ENCODE data around the gene SEMA3F. TPM values are rescaled to one million over a fixed set of nuclear protein-coding genes. Genes with fewer than 3 reads are reported as not detected.

The SEMA3F gene
- total and polyA plus RNA-seq, 5 donors from 2014 or later: 0.52 TPM; not detected in 4

DNA sequence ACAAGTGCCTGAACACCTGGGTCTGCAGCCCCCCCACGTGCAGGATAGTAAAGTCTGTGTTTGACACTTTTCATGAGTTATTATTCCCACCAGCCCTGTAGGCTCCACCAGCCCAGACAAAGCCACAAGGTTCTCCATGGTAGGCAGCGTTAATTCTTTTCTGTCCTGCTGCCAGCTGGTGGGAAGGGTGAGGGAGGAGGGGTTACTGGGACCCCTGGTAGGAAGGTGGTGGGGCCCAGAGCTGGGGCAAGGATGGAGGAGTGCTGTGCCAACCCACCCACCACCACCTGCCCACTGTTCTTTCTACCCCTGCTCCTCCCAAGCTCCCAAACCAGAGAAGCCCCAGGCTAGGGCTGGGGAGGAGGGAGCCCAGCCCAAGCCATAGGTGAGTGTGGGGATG, 20.8 kb upstream of the SEMA3F start:
- DNase-seq (no peak), ATAC-seq (ENCODE audit: low read depth in 2 of 2) (no peak)
- no peak overlapping the region for H3K27ac ChIP-seq (ENCODE audit: insufficient read depth, low read length, poor library complexity, severe bottlenecking)
- H3K4me1 ChIP-seq (ENCODE audit: control insufficient read depth, insufficient read depth, low read length, poor library complexity, severe bottlenecking): no peaks in the 10 kb centered on the region
- Mint-ChIP-seq H3K4me3 (no peak overlapping the region), H3K27me3 (peaks cover 8% of the 10 kb centered on the region), H3K27ac (no peak overlapping the region), H3K9me3 (no peaks in the 10 kb centered on the region), H3K4me1 (peaks cover 0 to 8% (median 3%) of the 10 kb centered on the region in 4 donors), H3K36me3 (no peaks in the 10 kb centered on the region)
- H3K27me3 ChIP-seq (ENCODE audit: control insufficient read depth, insufficient read depth, low read length): no peaks in the 10 kb centered on the region
- no peaks in the 10 kb centered on the region for H3K9me3 ChIP-seq (ENCODE audit: control insufficient read depth in 2 of 2, low read length in 2 of 2)
- no peaks in the 10 kb centered on the region for H3K36me3 ChIP-seq (ENCODE audit: control insufficient read depth, insufficient read depth, low read length)
- H3K4me3 ChIP-seq (ENCODE audit: low read depth, low read length): no peak overlapping the region

DNA sequence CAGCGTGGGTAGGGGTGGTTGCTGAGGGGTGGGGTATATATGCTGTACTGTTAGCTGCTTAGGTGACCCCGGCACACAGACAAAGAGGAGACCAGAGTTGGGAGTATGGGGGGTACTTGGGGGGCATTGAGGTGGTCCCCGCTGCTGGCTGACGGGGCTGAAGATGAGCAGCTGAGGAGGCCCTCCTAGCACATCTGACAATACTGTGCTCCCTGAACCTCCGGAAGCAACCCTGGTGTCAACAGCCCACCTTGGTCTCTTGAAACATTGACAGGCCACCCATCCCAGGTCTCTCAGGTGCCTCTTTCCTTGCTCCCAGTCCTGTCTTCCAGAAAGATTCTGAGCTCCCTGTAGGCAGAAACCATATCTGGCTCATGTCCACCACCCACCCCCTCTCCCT, 19.2 kb upstream of the SEMA3F start:
- ATAC-seq (ENCODE audit: low read depth in 2 of 2): no peak
- Histone ChIP-seq H3K4me1 (ENCODE audit: control insufficient read depth, insufficient read depth, low read length, poor library complexity, severe bottlenecking) (no peaks in the 10 kb centered on the region), H3K36me3 (ENCODE audit: control insufficient read depth, insufficient read depth, low read length) (no peaks in the 10 kb centered on the region), H3K9me3 (ENCODE audit: control insufficient read depth in 2 of 2, low read length in 2 of 2) (no peaks in the 10 kb centered on the region), H3K4me3 (ENCODE audit: low read depth, low read length) (no peak overlapping the region), H3K27ac (ENCODE audit: insufficient read depth, low read length, poor library complexity, severe bottlenecking) (no peak overlapping the region), H3K27me3 (ENCODE audit: control insufficient read depth, insufficient read depth, low read length) (no peaks in the 10 kb centered on the region)
- H3K36me3 Mint-ChIP-seq: no peaks in the 10 kb centered on the region
- no peak for DNase-seq
- no peak overlapping the region for H3K4me3 Mint-ChIP-seq
- H3K9me3 Mint-ChIP-seq: no peaks in the 10 kb centered on the region
- no peak overlapping the region for H3K27ac Mint-ChIP-seq
- H3K27me3 Mint-ChIP-seq: peaks cover 8% of the 10 kb centered on the region
- H3K4me1 Mint-ChIP-seq: peaks cover 0 to 8% (median 3%) of the 10 kb centered on the region in 4 donors

DNA sequence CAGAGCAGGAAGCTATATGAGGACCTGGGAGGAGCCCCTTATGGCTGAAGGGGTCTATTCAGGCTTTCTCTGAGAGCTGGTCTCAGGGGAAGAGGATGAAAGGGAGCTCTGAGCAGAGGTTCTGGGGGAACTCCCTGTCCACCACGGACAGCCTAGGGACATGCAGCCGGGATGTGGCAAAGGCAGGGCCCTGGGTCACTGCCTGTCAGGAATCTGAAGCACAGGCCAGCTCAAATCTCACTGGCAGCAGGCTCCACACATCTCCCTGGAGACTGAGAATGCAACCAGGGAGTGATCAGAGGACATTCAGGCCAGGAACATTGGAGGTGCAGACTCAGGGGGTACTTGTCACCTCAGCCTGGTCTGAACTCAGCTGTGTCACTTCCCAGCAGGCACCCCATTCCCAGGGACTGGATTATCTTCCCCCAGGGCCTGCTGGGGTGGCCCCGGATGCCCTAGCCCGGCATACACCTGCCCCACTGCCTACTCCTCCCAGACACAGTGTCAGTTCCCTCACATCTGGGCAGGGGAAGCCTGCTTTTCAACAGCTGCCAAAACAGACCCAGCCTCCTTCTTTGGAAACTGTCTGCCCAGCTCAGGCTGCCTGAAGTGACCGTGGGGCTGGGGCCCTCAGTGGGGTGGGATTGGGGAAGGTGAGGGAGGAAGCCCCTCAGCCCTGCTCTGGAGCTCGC, 18.3 kb upstream of the SEMA3F start:
- no peak overlapping the region for H3K27ac ChIP-seq (ENCODE audit: insufficient read depth, low read length, poor library complexity, severe bottlenecking)
- H3K27me3 Mint-ChIP-seq: peaks cover 8% of the 10 kb centered on the region
- peak overlapping the region in 1 of 3 donors; percentile 42 for H3K27ac Mint-ChIP-seq
- no peaks in the 10 kb centered on the region for H3K36me3 ChIP-seq (ENCODE audit: control insufficient read depth, insufficient read depth, low read length)
- peaks cover 0 to 8% (median 3%) of the 10 kb centered on the region in 4 donors for H3K4me1 Mint-ChIP-seq
- H3K36me3 Mint-ChIP-seq: no peaks in the 10 kb centered on the region
- H3K9me3 ChIP-seq (ENCODE audit: control insufficient read depth in 2 of 2, low read length in 2 of 2): no peaks in the 10 kb centered on the region
- no peaks in the 10 kb centered on the region for H3K27me3 ChIP-seq (ENCODE audit: control insufficient read depth, insufficient read depth, low read length)
- H3K4me3 Mint-ChIP-seq: no peak overlapping the region
- no peaks in the 10 kb centered on the region for H3K4me1 ChIP-seq (ENCODE audit: control insufficient read depth, insufficient read depth, low read length, poor library complexity, severe bottlenecking)
- ATAC-seq (ENCODE audit: low read depth in 2 of 2): no peak
- no peaks in the 10 kb centered on the region for H3K9me3 Mint-ChIP-seq
- DNase-seq: no peak
- H3K4me3 ChIP-seq (ENCODE audit: low read depth, low read length): no peak overlapping the region

DNA sequence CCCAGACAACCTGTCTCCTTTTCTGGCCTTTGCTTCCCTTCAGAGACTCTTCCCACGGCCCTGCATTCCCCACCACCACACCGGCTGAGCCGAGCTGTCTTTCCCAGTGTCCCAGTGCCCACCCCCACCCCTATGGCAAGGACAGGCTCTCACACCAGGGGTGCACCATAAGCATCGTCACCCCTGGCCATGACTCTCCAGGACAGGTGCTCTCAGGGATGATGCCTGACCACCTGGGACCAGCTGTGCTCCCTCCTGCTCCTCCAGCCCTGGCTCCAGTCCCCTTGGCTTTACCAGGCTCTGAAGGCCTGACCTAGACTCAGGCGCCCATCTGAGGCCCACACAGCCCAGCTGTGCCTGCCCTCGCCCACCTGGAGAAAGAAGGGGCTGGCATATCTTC, 17.6 kb upstream of the SEMA3F start:
- Histone ChIP-seq H3K4me1 (ENCODE audit: control insufficient read depth, insufficient read depth, low read length, poor library complexity, severe bottlenecking) (no peaks in the 10 kb centered on the region), H3K36me3 (ENCODE audit: control insufficient read depth, insufficient read depth, low read length) (no peaks in the 10 kb centered on the region), H3K4me3 (ENCODE audit: low read depth, low read length) (no peak overlapping the region), H3K9me3 (ENCODE audit: control insufficient read depth in 2 of 2, low read length in 2 of 2) (no peaks in the 10 kb centered on the region), H3K27ac (ENCODE audit: insufficient read depth, low read length, poor library complexity, severe bottlenecking) (no peak overlapping the region), H3K27me3 (ENCODE audit: control insufficient read depth, insufficient read depth, low read length) (no peaks in the 10 kb centered on the region)
- ATAC-seq (ENCODE audit: low read depth in 2 of 2) (no peak), DNase-seq (no peak)
- H3K36me3 Mint-ChIP-seq: no peaks in the 10 kb centered on the region
- H3K9me3 Mint-ChIP-seq: no peaks in the 10 kb centered on the region
- no peak overlapping the region for H3K27ac Mint-ChIP-seq
- H3K27me3 Mint-ChIP-seq: peaks cover 8% of the 10 kb centered on the region
- peaks cover 0 to 8% (median 3%) of the 10 kb centered on the region in 4 donors for H3K4me1 Mint-ChIP-seq
- H3K4me3 Mint-ChIP-seq: no peak overlapping the region

DNA sequence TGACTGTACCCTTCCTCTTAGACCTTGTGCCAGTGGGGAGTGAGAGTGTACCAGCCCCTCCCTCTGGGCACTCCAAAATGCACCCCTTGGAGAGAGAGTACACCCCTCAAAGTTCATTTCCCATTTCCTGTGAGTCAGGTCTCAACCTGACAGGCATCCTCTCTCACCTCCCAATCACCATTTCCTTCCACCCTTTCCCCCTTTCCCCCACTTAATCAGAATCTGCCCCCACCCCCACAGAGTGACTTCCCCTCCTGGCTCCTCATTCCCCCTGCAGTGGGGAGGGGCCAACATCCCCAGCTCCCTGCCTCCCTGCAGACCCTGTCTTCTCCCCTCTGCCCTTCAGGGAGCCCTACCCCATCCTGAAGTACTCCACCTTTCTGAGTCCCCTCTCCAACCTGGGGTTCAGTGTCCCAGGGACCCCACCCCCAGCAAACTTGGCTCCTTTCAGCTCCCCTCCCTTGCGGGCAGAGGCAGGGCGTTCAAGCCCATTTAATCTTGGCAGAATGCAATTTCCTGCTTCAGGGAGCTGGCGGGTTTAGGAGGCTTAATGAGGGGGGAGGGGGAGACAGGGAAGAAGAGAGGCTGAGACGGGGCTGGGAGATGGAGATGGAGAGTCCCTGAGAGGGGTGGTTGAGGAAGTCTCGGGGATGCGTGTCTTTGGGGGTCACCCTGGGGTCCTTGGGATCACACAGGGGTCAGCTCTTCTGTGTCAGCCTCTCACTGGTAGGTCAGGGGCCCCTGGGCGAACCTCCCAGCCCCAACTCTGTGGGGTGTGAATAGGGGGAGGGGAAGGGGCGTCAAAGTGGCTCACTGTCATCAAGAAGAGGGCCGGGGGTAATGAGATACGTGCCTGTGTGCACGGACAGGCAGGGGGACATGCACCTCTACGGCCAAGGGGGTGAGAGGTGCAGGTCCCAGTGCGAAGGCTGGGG, 16.6 kb upstream of the SEMA3F start:
- no peaks in the 10 kb centered on the region for H3K4me1 ChIP-seq (ENCODE audit: control insufficient read depth, insufficient read depth, low read length, poor library complexity, severe bottlenecking)
- H3K36me3 ChIP-seq (ENCODE audit: control insufficient read depth, insufficient read depth, low read length): no peaks in the 10 kb centered on the region
- DNase-seq (no peak), ATAC-seq (ENCODE audit: low read depth in 2 of 2) (no peak)
- Mint-ChIP-seq H3K4me1 (peaks cover 0 to 8% (median 3%) of the 10 kb centered on the region in 4 donors), H3K27me3 (peaks cover 8% of the 10 kb centered on the region), H3K36me3 (no peaks in the 10 kb centered on the region), H3K4me3 (no peak overlapping the region), H3K9me3 (no peaks in the 10 kb centered on the region), H3K27ac (no peak overlapping the region)
- no peak overlapping the region for H3K27ac ChIP-seq (ENCODE audit: insufficient read depth, low read length, poor library complexity, severe bottlenecking)
- H3K4me3 ChIP-seq (ENCODE audit: low read depth, low read length): no peak overlapping the region
- no peaks in the 10 kb centered on the region for H3K27me3 ChIP-seq (ENCODE audit: control insufficient read depth, insufficient read depth, low read length)
- H3K9me3 ChIP-seq (ENCODE audit: control insufficient read depth in 2 of 2, low read length in 2 of 2): no peaks in the 10 kb centered on the region

DNA sequence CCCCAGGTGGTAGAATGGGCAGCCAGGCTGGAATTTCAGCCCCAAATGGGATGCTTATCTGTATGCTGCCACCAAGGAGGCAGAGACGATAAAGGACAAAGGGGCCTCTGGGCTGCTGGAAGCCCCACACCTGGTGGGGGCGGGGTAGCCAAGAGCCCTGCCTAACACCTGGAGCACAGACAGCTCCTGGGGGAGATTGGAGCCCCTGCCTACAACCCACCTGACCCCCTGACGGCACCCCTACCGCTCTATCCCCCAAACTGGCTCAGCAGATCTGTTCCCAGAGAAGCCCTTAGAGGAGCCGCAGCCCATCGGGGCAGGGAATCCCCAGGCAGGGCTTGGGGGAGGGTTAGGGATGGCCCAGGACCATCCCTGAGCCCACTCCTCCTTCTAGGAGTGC, 15.8 kb upstream of the SEMA3F start:
- Histone ChIP-seq H3K36me3 (ENCODE audit: control insufficient read depth, insufficient read depth, low read length) (no peaks in the 10 kb centered on the region), H3K27me3 (ENCODE audit: control insufficient read depth, insufficient read depth, low read length) (no peaks in the 10 kb centered on the region), H3K27ac (ENCODE audit: insufficient read depth, low read length, poor library complexity, severe bottlenecking) (no peak overlapping the region), H3K4me3 (ENCODE audit: low read depth, low read length) (no peak overlapping the region), H3K4me1 (ENCODE audit: control insufficient read depth, insufficient read depth, low read length, poor library complexity, severe bottlenecking) (no peaks in the 10 kb centered on the region), H3K9me3 (ENCODE audit: control insufficient read depth in 2 of 2, low read length in 2 of 2) (no peaks in the 10 kb centered on the region)
- Mint-ChIP-seq H3K36me3 (no peaks in the 10 kb centered on the region), H3K27me3 (peaks cover 8% of the 10 kb centered on the region), H3K4me1 (peaks cover 0 to 8% (median 3%) of the 10 kb centered on the region in 4 donors), H3K27ac (no peak overlapping the region), H3K9me3 (no peaks in the 10 kb centered on the region), H3K4me3 (no peak overlapping the region)
- DNase-seq (no peak), ATAC-seq (ENCODE audit: low read depth in 2 of 2) (no peak)

DNA sequence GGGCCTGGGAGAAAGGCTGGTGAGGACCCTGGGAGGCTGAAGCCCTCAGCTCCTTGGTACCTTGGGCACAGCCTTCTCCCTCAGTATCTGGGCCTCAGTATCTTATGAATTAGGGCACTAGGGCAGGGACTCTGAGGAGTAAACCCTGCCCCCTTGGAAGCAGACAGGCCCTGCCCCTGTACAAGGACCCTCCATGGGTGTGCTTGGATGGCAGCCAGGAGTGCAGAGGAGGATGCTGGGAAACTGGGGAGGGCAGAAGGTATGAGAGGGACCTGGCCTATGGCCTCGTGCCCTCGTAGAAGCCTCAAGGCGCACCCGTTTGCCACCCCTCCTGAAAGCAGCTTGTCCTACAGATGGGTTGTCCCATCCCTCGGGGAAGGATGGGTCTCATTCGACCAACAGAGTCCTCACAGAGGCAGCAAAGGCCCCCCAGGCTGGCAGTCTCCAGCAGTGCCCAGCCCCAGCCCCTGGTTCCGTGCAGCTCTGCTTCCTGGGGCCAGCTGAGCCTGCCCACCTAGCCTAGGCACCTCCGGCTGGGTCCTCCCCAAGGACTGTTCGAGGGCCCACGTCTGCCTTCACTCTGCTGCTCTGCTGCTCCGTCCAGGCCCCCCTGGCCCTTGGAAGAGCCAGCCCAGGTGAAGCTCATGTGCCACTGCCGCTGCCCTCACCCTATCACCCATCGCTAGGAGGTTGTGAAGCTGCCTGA, 15.3 kb upstream of the SEMA3F start:
- Histone ChIP-seq H3K27me3 (ENCODE audit: control insufficient read depth, insufficient read depth, low read length) (no peaks in the 10 kb centered on the region), H3K4me3 (ENCODE audit: low read depth, low read length) (no peak overlapping the region), H3K27ac (ENCODE audit: insufficient read depth, low read length, poor library complexity, severe bottlenecking) (no peak overlapping the region), H3K4me1 (ENCODE audit: control insufficient read depth, insufficient read depth, low read length, poor library complexity, severe bottlenecking) (no peaks in the 10 kb centered on the region), H3K36me3 (ENCODE audit: control insufficient read depth, insufficient read depth, low read length) (no peaks in the 10 kb centered on the region), H3K9me3 (ENCODE audit: control insufficient read depth in 2 of 2, low read length in 2 of 2) (no peaks in the 10 kb centered on the region)
- Mint-ChIP-seq H3K4me3 (no peak overlapping the region), H3K9me3 (no peaks in the 10 kb centered on the region), H3K27me3 (peaks cover 8% of the 10 kb centered on the region), H3K4me1 (peaks cover 0 to 8% (median 3%) of the 10 kb centered on the region in 4 donors), H3K36me3 (no peaks in the 10 kb centered on the region), H3K27ac (no peak overlapping the region)
- ATAC-seq (ENCODE audit: low read depth in 2 of 2) (no peak), DNase-seq (no peak)

Data from CD4-positive, CD25-positive, alpha-beta regulatory T cell (primary cell).